IMR-90 (cell line): ENCODE data around the gene METTL8. TPM values are rescaled to one million over a fixed set of nuclear protein-coding genes. Genes with fewer than 3 reads are reported as not detected.

ENCODE experiments used
- ATAC-seq: fragments of 200-7000 bp; cut with Tn5 transposase; 2 replicates; pipeline ENCODE4 v1.9.1; 2020; ENCODE audit warnings: low read depth, mild to moderate bottlenecking, moderate library complexity
- BruUV-seq: library from RNA; stranded (reverse); fragments of 400-500 nt; replicated peaks from 2 replicates; lab custom pipeline; 2021; lab: Mats Ljungman, UMichigan
- CTCF ChIA-PET: fragments of 300-600 bp; formaldehyde crosslinking; extraction: SDS; loops from one replicate; lab custom pipeline; 2021; ENCODE audit warnings: antibody characterized with exemption; lab: Yijun Ruan, JAX
- POLR2A ChIA-PET: fragments of 300-600 bp; sonication (Branson Sonifier 250); formaldehyde crosslinking; loops from one replicate; lab custom pipeline; 2022; ENCODE audit warnings: antibody characterized with exemption; ENCODE audit not compliant: unreplicated experiment; lab: Charles Lee
- DNase-seq: peaks from one replicate; pipeline ENCODE4 v3.0.0; 2013
- H2AFZ ChIP-seq: replicated peaks from 2 replicates; pipeline ENCODE3; 2013; ENCODE audit warnings: low read length, mild to moderate bottlenecking; ENCODE audit not compliant: poor library complexity
- H2AK5ac ChIP-seq: 2 replicates; pipeline ENCODE4 v1.6.1; 2013; ENCODE audit warnings: low read depth, low read length, inconsistent platforms
- H2AK9ac ChIP-seq: replicated peaks from 2 replicates; pipeline ENCODE3; 2013; ENCODE audit warnings: mild to moderate bottlenecking, low read depth, low read length, moderate library complexity; ENCODE audit not compliant: poor library complexity
- H2BK120ac ChIP-seq: 2 replicates; pipeline ENCODE4 v1.6.1; 2013; ENCODE audit warnings: low read depth, low read length, inconsistent platforms
- H2BK15ac ChIP-seq: 3 replicates; pipeline ENCODE4 v1.6.1; 2013; ENCODE audit warnings: low read depth, low read length, inconsistent platforms
- H2BK20ac ChIP-seq: 2 replicates; pipeline ENCODE4 v1.6.1; 2013; ENCODE audit warnings: low read depth, mild to moderate bottlenecking, inconsistent platforms, low read length, moderate library complexity
- H2BK5ac ChIP-seq: 2 replicates; pipeline ENCODE4 v1.6.1; 2013; ENCODE audit warnings: mild to moderate bottlenecking, low read depth, low read length, inconsistent platforms; ENCODE audit not compliant: poor library complexity, severe bottlenecking
- H3K14ac ChIP-seq: replicated peaks from 2 replicates; pipeline ENCODE4 v1.6.1; 2013; ENCODE audit warnings: low read depth, low read length, inconsistent platforms
- H3K18ac ChIP-seq: 2 replicates; pipeline ENCODE4 v1.6.1; 2013; ENCODE audit warnings: low read depth, low read length, control low read depth
- H3K23ac ChIP-seq: 2 replicates; pipeline ENCODE4 v1.6.1; 2013; ENCODE audit warnings: low read depth, low read length, inconsistent platforms
- H3K27ac ChIP-seq: 2 replicates; pipeline ENCODE4 v1.5.1; 2013; ENCODE audit warnings: mild to moderate bottlenecking, control low read depth, low read length; ENCODE audit not compliant: insufficient read depth
- H3K27me3 ChIP-seq: 2 replicates; pipeline ENCODE4 v1.6.1; 2013; ENCODE audit warnings: low read length; ENCODE audit not compliant: control insufficient read depth, insufficient read depth
- H3K36me3 ChIP-seq: 2 replicates; pipeline ENCODE4 v1.6.1; 2013; ENCODE audit warnings: low read length, mixed read lengths; ENCODE audit not compliant: control insufficient read depth, insufficient read depth
- H3K4ac ChIP-seq: 2 replicates; pipeline ENCODE4 v1.6.1; 2013; ENCODE audit warnings: low read depth, low read length, inconsistent platforms
- H3K4me1 ChIP-seq: 2 replicates; pipeline ENCODE4 v1.6.1; 2013; ENCODE audit warnings: low read length, mixed read lengths; ENCODE audit not compliant: control insufficient read depth, insufficient read depth
- H3K4me2 ChIP-seq: 2 replicates; pipeline ENCODE4 v1.6.1; 2013; ENCODE audit warnings: low read depth, mild to moderate bottlenecking, control low read depth, low read length, moderate library complexity
- H3K4me3 ChIP-seq: 2 replicates; pipeline ENCODE4 v1.5.1; 2013; ENCODE audit warnings: low read depth, mild to moderate bottlenecking, control low read depth, low read length, moderate library complexity; ENCODE audit not compliant: insufficient read depth
- H3K56ac ChIP-seq: 2 replicates; pipeline ENCODE4 v1.6.1; 2013; ENCODE audit warnings: low read length, inconsistent platforms; ENCODE audit not compliant: insufficient read depth; ENCODE audit errors: extremely low read depth
- H3K79me1 ChIP-seq, 2 experiments: 2 replicates each; pipeline ENCODE4 v1.6.1; 2013; ENCODE audit warnings: low read length in 2 of 2, inconsistent platforms in 1 of 2, low read depth in 1 of 2
- H3K9ac ChIP-seq: 2 replicates; pipeline ENCODE4 v1.6.1; 2013; ENCODE audit warnings: low read depth, low read length, control low read depth
- H3K9me1 ChIP-seq: 2 replicates; pipeline ENCODE4 v1.6.1; 2013; ENCODE audit warnings: low read length, inconsistent platforms; ENCODE audit not compliant: insufficient read depth
- H3K9me3 ChIP-seq: 2 replicates; pipeline ENCODE4 v1.6.1; 2013; ENCODE audit warnings: low read length; ENCODE audit not compliant: control insufficient read depth, insufficient read depth
- H4K20me1 ChIP-seq: 2 replicates; pipeline ENCODE4 v1.6.1; 2013; ENCODE audit warnings: low read length, inconsistent platforms; ENCODE audit not compliant: insufficient read depth
- H4K5ac ChIP-seq: 2 replicates; pipeline ENCODE4 v1.6.1; 2013; ENCODE audit warnings: mild to moderate bottlenecking, low read depth, low read length, control low read depth
- H4K8ac ChIP-seq, 2 experiments: 2 replicates each; pipeline ENCODE4 v1.6.1; 2013; ENCODE audit warnings: low read depth in 2 of 2, low read length in 2 of 2, control low read depth in 1 of 2, inconsistent platforms in 1 of 2
- H4K91ac ChIP-seq: 2 replicates; pipeline ENCODE4 v1.6.1; 2013; ENCODE audit warnings: low read depth, low read length, inconsistent platforms; ENCODE audit not compliant: insufficient read depth
- CEBPB ChIP-seq: IDR thresholded peaks from 2 replicates; pipeline ENCODE4 v1.6.1; 2012; ENCODE audit warnings: low read depth, low read length, improper control_type of control experiment
- CTCF ChIP-seq: conservative IDR thresholded peaks from 2 replicates; pipeline ENCODE4 v1.5.1; 2012; ENCODE audit warnings: mild to moderate bottlenecking, low read depth, low read length, improper control_type of control experiment
- MAFK ChIP-seq: IDR thresholded peaks from 2 replicates; pipeline ENCODE4 v1.6.1; 2012; ENCODE audit warnings: low read depth, low read length, improper control_type of control experiment
- SMC3 ChIP-seq: fragments of 150-350 bp; IDR thresholded peaks from 2 replicates; pipeline ENCODE4 v1.6.1; 2016; ENCODE audit warnings: low read depth, mild to moderate bottlenecking, antibody characterized with exemption, low read length, moderate library complexity
- USF2 ChIP-seq: fragments of 150-350 bp; IDR thresholded peaks from 2 replicates; pipeline ENCODE4 v1.6.1; 2017; ENCODE audit warnings: mild to moderate bottlenecking, antibody characterized with exemption, low read length, low read depth
- WGBS, 2 experiments: methylation state at CpG; one replicate each; pipeline versions ENCODE4 v1.1.5 to v1.1.7; 2013; ENCODE audit warnings: missing lambda C conversion rate in 2 of 2; ENCODE audit not compliant: insufficient read length in 1 of 2; ENCODE audit errors: extremely low coverage in 2 of 2; 5-methylcytosine and 5-hydroxymethylcytosine counted together
- dilution Hi-C: fragments of 300-500 bp; cut with HindIII; formaldehyde crosslinking; loops from one replicate; pipeline ENCODE4 v1.14.3; 2018; ENCODE audit warnings: low sequenced_read_pairs; ENCODE audit not compliant: unreplicated experiment
- in situ Hi-C: fragments of 300-500 bp; cut with MboI; formaldehyde crosslinking; loops from 3 replicates; pipeline ENCODE4 v1.14.3; 2019; ENCODE audit warnings: low sequenced_read_pairs, inconsistent platforms, mixed read lengths
- intact Hi-C: fragments of 100-400 bp; cut with micrococcal nuclease; formaldehyde crosslinking; loops from 2 replicates; pipeline ENCODE4 v1.10.0; 2022
- polyA plus RNA-seq, 3 experiments: library from polyadenylated mRNA; depleted of rRNA; stranded (reverse); fragments of >200 nt; gene quantifications; 2 replicates each; pipeline ENCODE4 v1.2.3, GENCODE V29; 2012; ENCODE audit warnings: low replicate concordance in 1 of 3
- total RNA-seq: library from RNA; depleted of rRNA; stranded (reverse); fragments of >200 nt; gene quantifications from 2 replicates; pipeline ENCODE4 v1.2.3, GENCODE V29; 2012

The METTL8 gene
- total and polyA plus RNA-seq, 2 of the 4 experiments (the other 2 are of a cell fraction) = 6.9 to 10.6 TPM

- Histone ChIP-seq H3K79me1 (no peaks in the 10 kb centered on the region), H2BK120ac (no peak overlapping the region), H4K20me1 (no peaks in the 10 kb centered on the region), H3K4me2 (no peak overlapping the region), H2AFZ (no peak overlapping the region), H4K5ac (no peak overlapping the region), H2BK15ac (no peak overlapping the region), H3K4me3 (no peak overlapping the region), H4K8ac (no peak overlapping the region), H3K9me1 (no peaks in the 10 kb centered on the region; the same call in 1 of the 2 replicates), H4K91ac (no peak overlapping the region), H3K27me3 (no peaks in the 10 kb centered on the region), H3K23ac (no peak overlapping the region), H3K18ac (no peak overlapping the region), H3K14ac (no peak overlapping the region), H3K9me3 (peaks cover 4% of the 10 kb centered on the region; the same call in 1 of the 2 replicates), H3K36me3 (no peaks in the 10 kb centered on the region), H2AK9ac (no peak overlapping the region), H3K4ac (no peak overlapping the region), H2BK20ac (no peak overlapping the region), H3K27ac (no peak overlapping the region), H2AK5ac (no peak overlapping the region), H3K9ac (no peak overlapping the region), H2BK5ac (no peak overlapping the region), H3K4me1 (peaks cover 8% of the 10 kb centered on the region), H3K56ac (no peak overlapping the region)
- no TSS peak for BruUV-seq
- ATAC-seq (no peak; the same call in 1 of the 2 replicates), DNase-seq (peak; percentile 39)
- dilution Hi-C loops = no loop called here
- intact Hi-C loops = no loop called here
- WGBS, 2 experiments = 22% methylated on average over 2 of the region's 2 CpGs; no CpG with 5 or more reads in 1 of the 2 experiments
- POLR2A ChIA-PET = no interaction called here
- TF ChIP-seq CEBPB (no peak), USF2 (no peak), MAFK (no peak), CTCF (no peak), SMC3 (no peak)
- in situ Hi-C loops = no loop called here
- CTCF ChIA-PET = interaction anchor here (0.5 to 0.9 kb wide), 2 partner anchors 14 to 203 kb away, joined by 3 read pairs; no protein-coding TSS in a partner anchor
These were observed 117.6 kb downstream of the METTL8 start for GRCh38 chr2:171316220-171316619.
